ENCODE measurements around the gene KLF1.

DNA sequence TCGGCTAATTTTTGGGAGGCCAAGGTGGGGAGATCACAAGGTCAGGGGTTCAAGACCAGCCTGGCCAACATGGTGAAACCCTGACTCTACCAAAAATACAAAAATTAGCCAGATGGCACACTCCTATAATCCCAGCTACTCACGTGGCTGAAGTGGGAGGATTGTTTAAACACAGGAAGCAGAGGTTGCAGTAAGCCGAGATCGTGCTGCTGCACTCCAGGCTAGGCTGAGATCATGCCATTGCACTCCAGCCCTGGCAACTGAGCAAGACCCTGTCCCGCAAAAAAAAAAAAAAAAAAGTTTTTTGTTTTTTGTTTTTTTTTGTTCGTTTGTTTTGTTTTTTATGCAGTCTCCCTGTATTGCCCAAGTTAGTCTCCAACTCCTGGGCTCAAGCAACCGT is 27.5 kb downstream of the KLF1 start:
- TF ChIP-seq, protein P1, sequence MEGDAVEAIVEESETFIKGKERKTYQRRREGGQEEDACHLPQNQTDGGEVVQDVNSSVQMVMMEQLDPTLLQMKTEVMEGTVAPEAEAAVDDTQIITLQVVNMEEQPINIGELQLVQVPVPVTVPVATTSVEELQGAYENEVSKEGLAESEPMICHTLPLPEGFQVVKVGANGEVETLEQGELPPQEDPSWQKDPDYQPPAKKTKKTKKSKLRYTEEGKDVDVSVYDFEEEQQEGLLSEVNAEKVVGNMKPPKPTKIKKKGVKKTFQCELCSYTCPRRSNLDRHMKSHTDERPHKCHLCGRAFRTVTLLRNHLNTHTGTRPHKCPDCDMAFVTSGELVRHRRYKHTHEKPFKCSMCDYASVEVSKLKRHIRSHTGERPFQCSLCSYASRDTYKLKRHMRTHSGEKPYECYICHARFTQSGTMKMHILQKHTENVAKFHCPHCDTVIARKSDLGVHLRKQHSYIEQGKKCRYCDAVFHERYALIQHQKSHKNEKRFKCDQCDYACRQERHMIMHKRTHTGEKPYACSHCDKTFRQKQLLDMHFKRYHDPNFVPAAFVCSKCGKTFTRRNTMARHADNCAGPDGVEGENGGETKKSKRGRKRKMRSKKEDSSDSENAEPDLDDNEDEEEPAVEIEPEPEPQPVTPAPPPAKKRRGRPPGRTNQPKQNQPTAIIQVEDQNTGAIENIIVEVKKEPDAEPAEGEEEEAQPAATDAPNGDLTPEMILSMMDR (IDR thresholded peaks at IDR 0.05): no peak
- no peak for TF ChIP-seq ZFX (IDR thresholded peaks at IDR 0.05; ENCODE audit: borderline replicate concordance)
